Measurements from ENCODE around the gene CXCL1. TPM values are rescaled to one million over a fixed set of nuclear protein-coding genes. Genes with fewer than 3 reads are reported as not detected.

Gene CXCL1
- total and polyA plus RNA-seq, 2 of the 13 experiments (the other 11 are each of a cell fraction or from before 2014, with no cell fraction given) = 0.15 TPM; not detected in 1

GRCh38 chr4:73821325-73821724 is 47.9 kb upstream of the CXCL1 start:
- H3K4me1 ChIP-seq (ENCODE audit: insufficient read depth, low read length) = no peaks in the 10 kb centered on the region
- WGBS (ENCODE audit: low lambda C conversion rate) = 37% methylated on average over 4 of the region's 4 CpGs
- ChIA-PET CTCF (ENCODE audit: low intra/inter-chr PET ratio, low total read pairs) (no interaction called here), POLR2A (no interaction called here)
- no TSS peak for BruUV-seq (replicated peaks)
- H4K20me1 ChIP-seq (ENCODE audit: insufficient read depth, low read length) = no peaks in the 10 kb centered on the region
- intact Hi-C loops (cut with micrococcal nuclease; ENCODE audit: unreplicated experiment) = no loop called here
- no peak overlapping the region for H3K4me3 ChIP-seq (replicated peaks in 1 of 3; ENCODE audit: insufficient read depth in 1 of 3, low read depth in 2 of 3, low read length in 3 of 3)
- FAIRE-seq = no peak
- no peaks in the 10 kb centered on the region for H3K79me2 ChIP-seq (ENCODE audit: insufficient read depth, low read length)
- no peak overlapping the region for H3K4me2 ChIP-seq (ENCODE audit: low read depth, low read length)
- no peak for ATAC-seq
- TF ChIP-seq REPIN1 (CRISPR knock-in tag; IDR thresholded peaks at IDR 0.05; ENCODE audit: borderline replicate concordance, low read depth) (no peak), YEATS4 (CRISPR knock-in tag; IDR thresholded peaks at IDR 0.05; ENCODE audit: borderline replicate concordance) (no peak), HDAC2 (CRISPR knock-in tag; IDR thresholded peaks at IDR 0.05) (no peak), MBD4 (IDR thresholded peaks at IDR 0.05; ENCODE audit: borderline replicate concordance, low read length) (no peak), PPARG (CRISPR knock-in tag; conservative IDR thresholded peaks at IDR 0.05) (no peak), ZNF850 (CRISPR knock-in tag; conservative IDR thresholded peaks at IDR 0.05) (no peak), TBL1XR1 (IDR thresholded peaks at IDR 0.05; ENCODE audit: borderline replicate concordance, low read length, partially characterized antibody) (no peak), KDM6A (CRISPR knock-in tag; IDR thresholded peaks at IDR 0.05; ENCODE audit: low read depth) (no peak), SKI (IDR thresholded peaks at IDR 0.05; ENCODE audit: partially characterized antibody) (no peak), PHF21A (CRISPR knock-in tag; IDR thresholded peaks at IDR 0.05) (no peak), ZGPAT (CRISPR knock-in tag; IDR thresholded peaks at IDR 0.05) (no peak)
- no peaks in the 10 kb centered on the region for H3K9me3 ChIP-seq (ENCODE audit: low read length)
- no peaks in the 10 kb centered on the region; a peak in 1 of 5 replicates for H3K27me3 ChIP-seq (ENCODE audit: control insufficient read depth in 1 of 2, insufficient read depth in 2 of 2, low read length in 2 of 2)
- H3K27ac ChIP-seq (ENCODE audit: extremely low read length, insufficient read depth, low read length) = no peak overlapping the region
- in situ Hi-C loops (cut with HindIII; ENCODE audit: extremely low pct_ligation_motif_present, low pct_unique_long_range_greater_than_20kb) = no loop called here
- no peak overlapping the region for H3K9ac ChIP-seq (ENCODE audit: insufficient read depth, low read depth, low read length)
- H2AFZ ChIP-seq (ENCODE audit: low read length) = no peak overlapping the region
- DNase-seq (ENCODE audit: low spot score) = no peak
- no peaks in the 10 kb centered on the region for H3K36me3 ChIP-seq (replicated peaks in 1 of 2; ENCODE audit: control insufficient read depth in 1 of 2, insufficient read depth in 2 of 2, low read length in 2 of 2)

Data from HepG2 (cell line).